GM12864 (cell line): ENCODE data around the gene CFAP92.
A peak's percentile ranks its signal among the peaks of the same experiment; 100 is the strongest.

Source experiments
- DNase-seq: peaks from one replicate; pipeline ENCODE4 v3.0.0-alpha.2; 2011; ENCODE audit warnings: low read depth
- H3K4me3 ChIP-seq: 2 replicates; pipeline ENCODE4 v1.5.1; 2011; ENCODE audit warnings: mild to moderate bottlenecking, low read depth, low read length, control low read depth
- TF ChIP-seq, protein P1 (sequence below): IDR thresholded peaks from 2 replicates; pipeline ENCODE4 v1.5.1; 2011; ENCODE audit warnings: low read depth, mild to moderate bottlenecking, moderate library complexity, low read length, control low read depth, inconsistent platforms; ENCODE audit errors: missing control alignments

CFAP92 gene

GRCh38 chr3:129025691-129026435 lies 32.0 kb upstream of the CFAP92 start:
- TF ChIP-seq, protein P1, sequence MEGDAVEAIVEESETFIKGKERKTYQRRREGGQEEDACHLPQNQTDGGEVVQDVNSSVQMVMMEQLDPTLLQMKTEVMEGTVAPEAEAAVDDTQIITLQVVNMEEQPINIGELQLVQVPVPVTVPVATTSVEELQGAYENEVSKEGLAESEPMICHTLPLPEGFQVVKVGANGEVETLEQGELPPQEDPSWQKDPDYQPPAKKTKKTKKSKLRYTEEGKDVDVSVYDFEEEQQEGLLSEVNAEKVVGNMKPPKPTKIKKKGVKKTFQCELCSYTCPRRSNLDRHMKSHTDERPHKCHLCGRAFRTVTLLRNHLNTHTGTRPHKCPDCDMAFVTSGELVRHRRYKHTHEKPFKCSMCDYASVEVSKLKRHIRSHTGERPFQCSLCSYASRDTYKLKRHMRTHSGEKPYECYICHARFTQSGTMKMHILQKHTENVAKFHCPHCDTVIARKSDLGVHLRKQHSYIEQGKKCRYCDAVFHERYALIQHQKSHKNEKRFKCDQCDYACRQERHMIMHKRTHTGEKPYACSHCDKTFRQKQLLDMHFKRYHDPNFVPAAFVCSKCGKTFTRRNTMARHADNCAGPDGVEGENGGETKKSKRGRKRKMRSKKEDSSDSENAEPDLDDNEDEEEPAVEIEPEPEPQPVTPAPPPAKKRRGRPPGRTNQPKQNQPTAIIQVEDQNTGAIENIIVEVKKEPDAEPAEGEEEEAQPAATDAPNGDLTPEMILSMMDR = no peak
- H3K4me3 ChIP-seq = no peak overlapping the region
- DNase-seq = no peak

GRCh38 chr3:129025108-129025507 lies 31.2 kb upstream of the CFAP92 start:
- DNase-seq = no peak
- TF ChIP-seq, protein P1 = no peak
- H3K4me3 ChIP-seq = no peak overlapping the region

GRCh38 chr3:129023909-129024308 lies 30.0 kb upstream of the CFAP92 start:
- H3K4me3 ChIP-seq = no peak overlapping the region
- TF ChIP-seq, protein P1 = peak; percentile 25
- no peak for DNase-seq

DNA sequence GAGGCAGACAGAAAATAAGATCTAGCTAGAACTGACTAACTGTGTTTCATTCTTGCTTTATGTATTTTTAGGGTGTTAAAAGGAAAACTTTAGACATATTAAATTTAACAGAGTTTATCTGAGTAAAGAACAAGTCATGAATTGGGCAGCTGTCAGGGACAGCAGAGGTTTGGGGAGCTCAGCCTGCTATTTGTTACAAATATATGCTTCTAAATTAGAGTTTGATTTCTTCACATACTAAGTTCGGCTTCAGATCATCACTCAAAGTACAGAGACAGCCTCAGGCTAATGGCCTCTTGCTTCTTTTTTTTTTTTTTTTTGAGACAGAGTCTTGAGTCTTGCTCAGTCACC lies 29.1 kb upstream of the CFAP92 start:
- DNase-seq = no peak
- TF ChIP-seq, protein P1 = no peak
- no peak overlapping the region for H3K4me3 ChIP-seq

DNA sequence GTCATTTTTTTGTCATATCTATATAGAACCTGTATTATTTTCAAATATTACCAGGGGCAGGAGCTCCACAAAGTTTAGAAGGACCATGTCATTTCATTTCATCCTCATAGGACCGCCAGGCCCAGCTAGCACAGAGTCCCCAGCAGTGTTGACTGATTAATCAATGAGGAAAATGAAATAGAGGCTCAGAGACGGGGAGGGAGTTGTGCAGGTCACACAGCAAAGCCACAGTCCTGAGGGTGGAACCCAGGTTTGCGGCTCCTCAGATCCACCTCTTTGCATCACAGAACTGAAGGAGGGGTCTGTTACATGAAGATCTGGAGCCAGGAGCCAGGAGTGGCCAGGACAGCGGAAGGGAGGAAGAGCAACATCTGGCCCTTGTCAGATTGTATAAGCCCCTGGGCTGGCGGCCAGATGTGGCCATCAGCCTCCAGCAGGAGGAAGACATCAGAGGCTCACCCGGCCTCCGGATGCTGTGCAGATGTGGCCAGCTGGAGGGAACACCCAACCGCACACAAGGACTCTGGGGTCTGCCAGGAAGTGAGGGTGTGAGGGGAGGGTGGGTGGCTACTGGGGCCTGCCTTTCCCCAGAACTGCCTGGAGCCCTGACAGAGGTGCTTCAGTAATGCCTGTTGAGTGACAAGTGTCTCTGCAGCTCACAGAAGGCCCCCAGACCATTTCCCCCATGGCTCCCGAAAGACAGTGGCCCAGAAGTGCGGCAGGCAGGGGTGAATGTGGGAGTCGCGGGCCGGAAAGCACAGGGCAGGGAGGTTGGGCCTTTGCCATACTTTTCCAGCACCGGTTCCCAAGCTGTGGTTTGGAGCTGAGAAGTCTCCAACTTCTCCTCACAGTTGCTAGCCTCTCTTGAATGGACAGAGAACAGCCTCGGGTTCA lies 28.5 kb upstream of the CFAP92 start:
- TF ChIP-seq, protein P1 = no peak
- DNase-seq = no peak
- no peak overlapping the region for H3K4me3 ChIP-seq

DNA sequence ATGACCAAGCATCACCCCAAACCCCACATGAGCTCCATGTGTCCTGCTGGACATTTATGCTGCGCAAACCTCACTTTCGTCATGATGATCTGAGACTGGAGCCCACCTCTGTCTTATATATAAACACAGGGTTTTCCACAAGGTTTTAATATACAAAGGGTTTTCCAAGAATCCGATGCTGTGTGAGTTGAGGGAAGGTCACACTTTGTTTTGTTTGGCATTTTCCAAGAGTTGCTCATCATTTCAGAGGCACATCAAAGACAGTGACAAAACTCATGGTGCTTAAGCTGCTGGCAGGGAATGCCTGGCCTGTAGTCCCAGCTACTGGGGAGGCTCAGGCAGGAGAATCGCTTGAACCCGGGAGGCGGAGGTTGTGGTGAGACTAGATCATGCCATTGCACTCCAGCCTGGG lies 27.3 kb upstream of the CFAP92 start:
- TF ChIP-seq, protein P1 = no peak
- no peak for DNase-seq
- no peak overlapping the region for H3K4me3 ChIP-seq
